Parathyroid adenoma (tissue), 2 donors: ENCODE data around the gene R3HCC1L.

Source experiments
- H2AFZ ChIP-seq: fragments of 300-600 bp; sonication (generic); one replicate; pipeline ENCODE4 v1.7.0; 2017; ENCODE audit warnings: antibody characterized with exemption, mild to moderate bottlenecking
- H3K27ac ChIP-seq: fragments of 300-600 bp; sonication (generic); one replicate; pipeline ENCODE4 v1.7.0; 2017
- H3K27me3 ChIP-seq: fragments of 300-600 bp; sonication (generic); one replicate; pipeline ENCODE4 v1.7.0; 2017; ENCODE audit warnings: low read length; ENCODE audit not compliant: control insufficient read depth, insufficient read depth
- H3K36me3 ChIP-seq: fragments of 300-600 bp; sonication (generic); one replicate; pipeline ENCODE4 v1.7.0; 2017; ENCODE audit warnings: low read length; ENCODE audit not compliant: control insufficient read depth, insufficient read depth
- H3K4me1 ChIP-seq: fragments of 300-600 bp; sonication (generic); one replicate; pipeline ENCODE4 v1.7.0; 2017; ENCODE audit warnings: control low read depth
- H3K4me2 ChIP-seq: fragments of 300-600 bp; sonication (generic); one replicate; pipeline ENCODE4 v1.7.0; 2017; ENCODE audit warnings: low read length
- H3K4me3 ChIP-seq: fragments of 300-600 bp; sonication (generic); one replicate; pipeline ENCODE4 v1.7.0; 2017; ENCODE audit warnings: low read depth, low read length
- H3K79me2 ChIP-seq: fragments of 300-600 bp; sonication (generic); one replicate; pipeline ENCODE4 v1.7.0; 2017; ENCODE audit warnings: control low read depth
- H3K9ac ChIP-seq: fragments of 300-600 bp; sonication (generic); one replicate; pipeline ENCODE4 v1.7.0; 2017; ENCODE audit warnings: mild to moderate bottlenecking
- H3K9me3 ChIP-seq: fragments of 300-600 bp; sonication (generic); one replicate; pipeline ENCODE4 v1.7.0; 2017; ENCODE audit warnings: low read length; ENCODE audit not compliant: control insufficient read depth
- CTCF ChIP-seq: fragments of 300-600 bp; sonication (generic); IDR thresholded peaks from one replicate; pipeline ENCODE4 v1.7.0; 2017; ENCODE audit warnings: antibody characterized with exemption, mild to moderate bottlenecking
- donor health status: primary hyperparathyroidism.

The R3HCC1L gene

GRCh38 chr10:98242823-98243222 is 108.4 kb downstream of the R3HCC1L start:
- H3K79me2 ChIP-seq, result no peaks in the 10 kb centered on the region
- TF ChIP-seq CTCF, result peak; percentile 45
- no peak overlapping the region for H3K4me3 ChIP-seq
- no peak overlapping the region for H3K27ac ChIP-seq
- no peaks in the 10 kb centered on the region for H3K27me3 ChIP-seq
- H3K9me3 ChIP-seq, result no peaks in the 10 kb centered on the region
- no peak overlapping the region for H2AFZ ChIP-seq
- no peak overlapping the region for H3K4me2 ChIP-seq
- no peak overlapping the region for H3K9ac ChIP-seq
- H3K36me3 ChIP-seq, result no peaks in the 10 kb centered on the region
- H3K4me1 ChIP-seq, result peaks cover 24% of the 10 kb centered on the region

GRCh38 chr10:98244141-98244540 is 109.7 kb downstream of the R3HCC1L start:
- peak overlapping the region; percentile 3 for H3K27ac ChIP-seq
- TF ChIP-seq CTCF, result no peak
- no peaks in the 10 kb centered on the region for H3K36me3 ChIP-seq
- H2AFZ ChIP-seq, result no peak overlapping the region
- H3K79me2 ChIP-seq, result no peaks in the 10 kb centered on the region
- H3K27me3 ChIP-seq, result no peaks in the 10 kb centered on the region
- no peak overlapping the region for H3K9ac ChIP-seq
- H3K9me3 ChIP-seq, result no peaks in the 10 kb centered on the region
- H3K4me3 ChIP-seq, result no peak overlapping the region
- no peak overlapping the region for H3K4me2 ChIP-seq
- H3K4me1 ChIP-seq, result peaks cover 14% of the 10 kb centered on the region

- no peaks in the 10 kb centered on the region for H3K27me3 ChIP-seq
- peak overlapping the region; percentile 3 for H3K27ac ChIP-seq
- TF ChIP-seq CTCF, result no peak
- H2AFZ ChIP-seq, result no peak overlapping the region
- no peaks in the 10 kb centered on the region for H3K36me3 ChIP-seq
- H3K9ac ChIP-seq, result no peak overlapping the region
- H3K79me2 ChIP-seq, result no peaks in the 10 kb centered on the region
- H3K4me2 ChIP-seq, result no peak overlapping the region
- no peak overlapping the region for H3K4me3 ChIP-seq
- peaks cover 14% of the 10 kb centered on the region for H3K4me1 ChIP-seq
- H3K9me3 ChIP-seq, result no peaks in the 10 kb centered on the region
Measured at GRCh38 chr10:98244586-98244985, 110.1 kb downstream of the R3HCC1L start.

- Histone ChIP-seq H3K4me2 (no peak overlapping the region), H3K9ac (no peak overlapping the region), H3K27ac (no peak overlapping the region), H3K9me3 (no peaks in the 10 kb centered on the region), H2AFZ (no peak overlapping the region), H3K36me3 (no peaks in the 10 kb centered on the region), H3K4me1 (peaks cover 14% of the 10 kb centered on the region), H3K27me3 (no peaks in the 10 kb centered on the region), H3K79me2 (no peaks in the 10 kb centered on the region), H3K4me3 (no peak overlapping the region)
- TF ChIP-seq CTCF, result no peak
Measured at GRCh38 chr10:98246911-98247805, 112.7 kb downstream of the R3HCC1L start.

DNA sequence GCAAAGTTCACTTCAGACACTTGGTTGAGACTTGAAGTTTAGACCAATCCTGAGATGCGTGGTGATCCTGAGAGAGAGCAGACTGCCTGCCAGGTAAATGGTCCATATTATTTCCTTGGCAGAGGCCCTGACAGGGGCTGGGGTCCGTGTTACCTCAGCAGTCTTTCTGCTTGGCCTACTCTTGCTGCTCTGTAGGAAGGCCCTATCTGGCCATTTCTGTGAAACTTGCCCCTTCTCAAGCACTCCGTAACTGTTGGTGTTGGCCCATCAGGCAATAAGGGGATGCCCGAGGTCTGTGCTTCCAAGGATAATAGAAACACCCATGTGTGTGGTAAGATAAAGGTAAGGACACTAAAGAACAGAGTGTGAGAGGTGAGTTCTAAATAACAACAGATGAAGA is 113.6 kb downstream of the R3HCC1L start:
- H2AFZ ChIP-seq, result no peak overlapping the region
- no peak overlapping the region for H3K27ac ChIP-seq
- H3K4me3 ChIP-seq, result no peak overlapping the region

More for the DNA sequence above, 113.6 kb downstream of the R3HCC1L start:
- no peak for TF ChIP-seq CTCF
- Histone ChIP-seq H3K4me2 (no peak overlapping the region), H3K9me3 (no peaks in the 10 kb centered on the region), H3K9ac (no peak overlapping the region), H3K79me2 (no peaks in the 10 kb centered on the region), H3K36me3 (no peaks in the 10 kb centered on the region), H3K27me3 (no peaks in the 10 kb centered on the region), H3K4me1 (peaks cover 14% of the 10 kb centered on the region)
